NT2/D1 (cell line): ENCODE data around the gene IMMP2L.

ENCODE experiments used
- YY1 ChIP-seq: IDR thresholded peaks from 2 replicates; pipeline ENCODE4 v1.6.1; 2011; ENCODE audit not compliant: insufficient read length, insufficient read depth
- ZNF274 ChIP-seq: IDR thresholded peaks from 2 replicates; pipeline ENCODE4 v1.6.1; 2011; ENCODE audit warnings: mild to moderate bottlenecking, low read depth, low read length

DNA sequence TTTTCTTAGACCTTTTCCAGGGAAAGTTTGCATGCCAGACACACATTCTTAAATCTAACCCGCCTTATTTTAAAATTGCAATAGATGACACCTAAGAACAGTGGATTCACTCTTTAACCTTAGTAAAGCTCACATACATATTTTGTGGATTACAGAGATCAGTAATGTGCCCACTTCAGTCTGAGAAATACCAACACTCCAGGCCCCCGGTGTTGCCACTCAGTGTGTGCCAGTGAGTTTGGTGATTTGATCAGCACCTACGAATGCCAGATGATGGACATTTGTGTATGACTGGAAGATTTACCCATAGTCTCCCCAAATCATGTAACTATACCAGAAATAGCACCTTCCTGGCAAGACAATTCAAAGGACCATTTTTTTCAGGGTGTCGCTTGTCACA lies 468.8 kb downstream of the IMMP2L start:
- TF ChIP-seq ZNF274 (no peak), YY1 (no peak)
